ENCODE results near the gene FAAP100. TPM values are rescaled to one million over a fixed set of nuclear protein-coding genes. Genes with fewer than 3 reads are reported as not detected.
A peak's percentile ranks its signal among the peaks of the same experiment; 100 is the strongest.

Gene FAAP100
- total and polyA plus RNA-seq, 2 experiments from 2014 or later: 25.2 to 44.9 TPM

GRCh38 chr17:81518785-81519283, 33.3 kb downstream of the FAAP100 start:
- no peak for TF ChIP-seq EZH2 (IDR thresholded peaks at IDR 0.05; ENCODE audit: insufficient read depth, poor library complexity, severe bottlenecking)
- no peak for TF ChIP-seq EZH2phosphoT487 (IDR thresholded peaks at IDR 0.05; ENCODE audit: insufficient read depth, low read depth)
- H3K36me3 ChIP-seq (ENCODE audit: low read depth): no peaks in the 10 kb centered on the region
- H3K27me3 ChIP-seq (replicated peaks; ENCODE audit: insufficient read depth): no peaks in the 10 kb centered on the region
- no peaks in the 10 kb centered on the region for H3K9me3 ChIP-seq (ENCODE audit: low read depth)
- no peaks in the 10 kb centered on the region for H3K9me2 ChIP-seq (ENCODE audit: insufficient read depth)
- no peaks in the 10 kb centered on the region for H4K20me1 ChIP-seq (ENCODE audit: insufficient read depth)
- H3K27ac ChIP-seq: no peak overlapping the region
- peak overlapping the region; percentile 91 for H3K4me2 ChIP-seq (ENCODE audit: unreplicated experiment)
- in situ Hi-C loops (cut with MboI): no loop called here
- peak overlapping the region; percentile 53 for H3K9ac ChIP-seq
- H2AFZ ChIP-seq: no peak overlapping the region
- peaks cover 27% of the 10 kb centered on the region for H3F3A ChIP-seq (ENCODE audit: insufficient read depth)
- H3K79me2 ChIP-seq (ENCODE audit: insufficient read depth): peaks cover 34% of the 10 kb centered on the region
- DNase-seq: peak; percentile 79
- H3K4me3 ChIP-seq: peak overlapping the region; percentile 87
- WGBS, 2 experiments (ENCODE audit: low coverage in 1 of 2, low lambda C conversion rate in 2 of 2, missing lambda C conversion rate in 2 of 2): 2% methylated on average over 27 to 42 of the region's 47 CpGs
- peaks cover 34% of the 10 kb centered on the region for H3K4me1 ChIP-seq (ENCODE audit: insufficient read depth)

- Histone ChIP-seq H3K4me2 (ENCODE audit: unreplicated experiment) (peak overlapping the region; percentile 91), H3K4me3 (peak overlapping the region; percentile 87), H3K9me2 (ENCODE audit: insufficient read depth) (no peaks in the 10 kb centered on the region), H3K9ac (peak overlapping the region; percentile 53; the same call in 1 of the 2 replicates), H3K36me3 (ENCODE audit: low read depth) (no peaks in the 10 kb centered on the region), H3K4me1 (ENCODE audit: insufficient read depth) (peaks cover 31% of the 10 kb centered on the region), H2AFZ (no peak overlapping the region), H3F3A (ENCODE audit: insufficient read depth) (peaks cover 32% of the 10 kb centered on the region), H3K27ac (no peak overlapping the region), H3K9me3 (ENCODE audit: low read depth) (no peaks in the 10 kb centered on the region), H3K27me3 (replicated peaks; ENCODE audit: insufficient read depth) (no peaks in the 10 kb centered on the region), H3K79me2 (ENCODE audit: insufficient read depth) (peaks cover 34% of the 10 kb centered on the region), H4K20me1 (ENCODE audit: insufficient read depth) (no peaks in the 10 kb centered on the region)
- TF ChIP-seq EZH2 (IDR thresholded peaks at IDR 0.05; ENCODE audit: insufficient read depth, poor library complexity, severe bottlenecking): no peak
- TF ChIP-seq EZH2phosphoT487 (IDR thresholded peaks at IDR 0.05; ENCODE audit: insufficient read depth, low read depth): no peak
- WGBS, 2 experiments (ENCODE audit: low coverage in 1 of 2, low lambda C conversion rate in 2 of 2, missing lambda C conversion rate in 2 of 2): 27 to 39% methylated on average over 16 to 22 of the region's 24 CpGs
- in situ Hi-C loops (cut with MboI): no loop called here
- DNase-seq: peak; percentile 52
Observed at GRCh38 chr17:81518113-81518784, 33.9 kb downstream of the FAAP100 start.

- in situ Hi-C loops (cut with MboI): no loop called here
- peak; percentile 52 for DNase-seq
- Histone ChIP-seq H3K9me3 (ENCODE audit: low read depth) (no peaks in the 10 kb centered on the region), H3K79me2 (ENCODE audit: insufficient read depth) (peaks cover 34% of the 10 kb centered on the region), H3F3A (ENCODE audit: insufficient read depth) (peaks cover 32% of the 10 kb centered on the region), H3K27me3 (replicated peaks; ENCODE audit: insufficient read depth) (no peaks in the 10 kb centered on the region), H3K9me2 (ENCODE audit: insufficient read depth) (no peaks in the 10 kb centered on the region), H3K9ac (0 out of 2 replicates have a peak overlapping the region, but pooled peaks have one; percentile 81), H3K36me3 (ENCODE audit: low read depth) (no peaks in the 10 kb centered on the region), H3K27ac (0 out of 2 replicates have a peak overlapping the region, but pooled peaks have one; percentile 4), H3K4me3 (peak overlapping the region; percentile 87), H3K4me2 (ENCODE audit: unreplicated experiment) (peak overlapping the region; percentile 91), H2AFZ (no peak overlapping the region), H3K4me1 (ENCODE audit: insufficient read depth) (peaks cover 28% of the 10 kb centered on the region), H4K20me1 (ENCODE audit: insufficient read depth) (no peaks in the 10 kb centered on the region)
- TF ChIP-seq EZH2 (IDR thresholded peaks at IDR 0.05; ENCODE audit: insufficient read depth, poor library complexity, severe bottlenecking) (no peak), EZH2phosphoT487 (IDR thresholded peaks at IDR 0.05; ENCODE audit: insufficient read depth, low read depth) (no peak)
- 38 to 42% methylated on average over 22 to 24 of the region's 24 CpGs for WGBS, 2 experiments (ENCODE audit: low coverage in 1 of 2, low lambda C conversion rate in 2 of 2, missing lambda C conversion rate in 2 of 2)
Observed at GRCh38 chr17:81517339-81518112, 34.6 kb downstream of the FAAP100 start.

- Histone ChIP-seq H3K79me2 (ENCODE audit: insufficient read depth) (peaks cover 39% of the 10 kb centered on the region), H3K4me3 (peak overlapping the region; percentile 87), H2AFZ (no peak overlapping the region), H3K36me3 (ENCODE audit: low read depth) (0 out of 2 replicates have a peak, but pooled peaks cover under 1% of the 10 kb centered on the region), H4K20me1 (ENCODE audit: insufficient read depth) (no peaks in the 10 kb centered on the region), H3K4me2 (ENCODE audit: unreplicated experiment) (peak overlapping the region; percentile 91), H3K9ac (peak overlapping the region; percentile 81), H3K27ac (peak overlapping the region; percentile 7; the same call in 1 of the 2 replicates), H3K27me3 (replicated peaks; ENCODE audit: insufficient read depth) (no peaks in the 10 kb centered on the region), H3K4me1 (ENCODE audit: insufficient read depth) (peaks cover 28% of the 10 kb centered on the region), H3K9me3 (ENCODE audit: low read depth) (no peaks in the 10 kb centered on the region), H3F3A (ENCODE audit: insufficient read depth) (peaks cover 32% of the 10 kb centered on the region), H3K9me2 (ENCODE audit: insufficient read depth) (no peaks in the 10 kb centered on the region)
- no peak for TF ChIP-seq EZH2phosphoT487 (IDR thresholded peaks at IDR 0.05; ENCODE audit: insufficient read depth, low read depth)
- no peak for TF ChIP-seq EZH2 (IDR thresholded peaks at IDR 0.05; ENCODE audit: insufficient read depth, poor library complexity, severe bottlenecking)
- WGBS, 2 experiments (ENCODE audit: low coverage in 1 of 2, low lambda C conversion rate in 2 of 2, missing lambda C conversion rate in 2 of 2): 87 to 91% methylated on average over 6 to 9 of the region's 9 CpGs
- in situ Hi-C loops (cut with MboI): no loop called here
- DNase-seq: no peak
Observed at GRCh38 chr17:81517009-81517338, 35.2 kb downstream of the FAAP100 start.

Measured in GM23248 (cell line).